Thyroid gland (tissue), 4 donors: ENCODE measurements around the gene ATAD3B. TPM values are rescaled to one million over a fixed set of nuclear protein-coding genes. Genes with fewer than 3 reads are reported as not detected.
"Not testable (repeated sequence)": the region's sequence is repeated elsewhere in the genome, so short reads cannot be mapped to it uniquely, and the experiment has no call there.

Experiments used
- DNase-seq, 2 donors: peaks; one replicate each; pipeline ENCODE4 v3.0.0-alpha.2; 2019
- H3K27ac ChIP-seq, 3 donors: fragments of 200-600 bp; sonication (generic); 1 replicate in 2 of 3; 2 replicates in 1 of 3; pipeline ENCODE4 v1.5.1; 2016 to 2019; ENCODE audit warnings: mild to moderate bottlenecking in 1 of 3, moderate library complexity in 1 of 3
- H3K27me3 ChIP-seq: fragments of 200-600 bp; sonication (generic); one replicate; pipeline ENCODE4 v1.5.1; 2019
- H3K36me3 ChIP-seq, 2 donors: fragments of 200-600 bp; sonication (generic); one replicate each; pipeline ENCODE4 v1.5.1; 2016 to 2019
- H3K4me1 ChIP-seq, 2 donors: fragments of 200-600 bp; sonication (generic); one replicate each; pipeline ENCODE4 v1.5.1; 2017 to 2019
- H3K4me3 ChIP-seq, 3 donors: fragments of 200-600 bp; sonication (generic); replicated peaks in 1 of 3; 1 replicate in 2 of 3; 2 replicates in 1 of 3; pipeline ENCODE4 v1.5.1; 2016; ENCODE audit warnings: mild to moderate bottlenecking in 1 of 3
- H3K9me3 ChIP-seq: fragments of 200-600 bp; sonication (generic); one replicate; pipeline ENCODE4 v1.5.1; 2017
- POLR2A ChIP-seq, 2 donors: fragments of 450-650 bp; IDR thresholded peaks; one replicate each; pipeline ENCODE4 v1.6.1; 2017; ENCODE audit warnings: antibody characterized with exemption in 2 of 2, mild to moderate bottlenecking in 2 of 2, moderate library complexity in 1 of 2
- WGBS, 2 donors: methylation state at CpG; one replicate each; pipeline ENCODE4 v1.1.5; 2017; 5-methylcytosine and 5-hydroxymethylcytosine counted together
- intact Hi-C: fragments of 100-400 bp; cut with DNase I; formaldehyde crosslinking; loops from one replicate; pipeline ENCODE4 v1.15.1; 2023
- total RNA-seq, 4 donors: library from RNA; depleted of rRNA; stranded (reverse); fragments of >200 nt; gene quantifications; one replicate each; pipeline ENCODE4 v1.2.3, GENCODE V29; 2016
- TF ChIP-seq, protein P1 (sequence below), 6 experiments: fragments of 200-600 bp in 3 of 6; fragments of 450-650 bp in 3 of 6; sonication (generic) in 3 of 6; IDR thresholded peaks; one replicate each; pipeline ENCODE4 v1.5.1; 2016 to 2019; ENCODE audit warnings: antibody characterized with exemption in 6 of 6, mild to moderate bottlenecking in 2 of 6, inconsistent platforms in 1 of 6, moderate library complexity in 1 of 6

Gene ATAD3B
- total RNA-seq, 4 donors from 2014 or later, result 13.8 to 29.1 (median 15.0) TPM

DNA sequence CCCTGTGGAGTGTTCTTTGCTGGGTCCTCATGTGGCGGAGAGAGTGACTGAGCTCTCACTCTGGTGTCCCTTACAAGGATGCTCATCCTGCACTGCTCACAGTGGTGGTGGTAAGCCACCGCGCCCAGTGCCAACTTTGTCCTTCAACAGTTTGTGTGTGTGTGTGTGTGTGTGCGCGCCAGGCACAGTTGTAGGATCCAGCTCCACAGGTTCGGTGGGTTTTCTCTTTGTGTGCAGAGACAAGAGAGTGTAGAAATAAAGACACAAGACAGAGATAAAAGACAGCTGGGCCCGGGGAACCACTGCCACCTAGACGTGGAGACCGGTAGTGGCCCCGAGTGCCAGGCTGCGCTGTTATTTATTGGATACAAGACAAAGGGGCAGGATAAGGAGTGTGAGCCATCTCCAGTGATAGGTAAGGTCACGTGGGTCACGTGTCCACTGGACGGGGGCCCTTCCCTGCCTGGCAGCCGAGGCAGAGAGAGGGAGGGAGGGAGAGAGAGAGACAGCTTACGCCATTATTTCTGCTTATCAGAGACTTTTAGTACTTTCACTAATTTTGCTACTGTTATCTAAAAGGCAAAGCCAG is 33.3 kb downstream of the ATAD3B start:
- H3K27me3 ChIP-seq, H3K4me3 ChIP-seq, intact Hi-C loops, H3K36me3 ChIP-seq, H3K9me3 ChIP-seq: not testable (repeated sequence)
- TF ChIP-seq, protein P1, sequence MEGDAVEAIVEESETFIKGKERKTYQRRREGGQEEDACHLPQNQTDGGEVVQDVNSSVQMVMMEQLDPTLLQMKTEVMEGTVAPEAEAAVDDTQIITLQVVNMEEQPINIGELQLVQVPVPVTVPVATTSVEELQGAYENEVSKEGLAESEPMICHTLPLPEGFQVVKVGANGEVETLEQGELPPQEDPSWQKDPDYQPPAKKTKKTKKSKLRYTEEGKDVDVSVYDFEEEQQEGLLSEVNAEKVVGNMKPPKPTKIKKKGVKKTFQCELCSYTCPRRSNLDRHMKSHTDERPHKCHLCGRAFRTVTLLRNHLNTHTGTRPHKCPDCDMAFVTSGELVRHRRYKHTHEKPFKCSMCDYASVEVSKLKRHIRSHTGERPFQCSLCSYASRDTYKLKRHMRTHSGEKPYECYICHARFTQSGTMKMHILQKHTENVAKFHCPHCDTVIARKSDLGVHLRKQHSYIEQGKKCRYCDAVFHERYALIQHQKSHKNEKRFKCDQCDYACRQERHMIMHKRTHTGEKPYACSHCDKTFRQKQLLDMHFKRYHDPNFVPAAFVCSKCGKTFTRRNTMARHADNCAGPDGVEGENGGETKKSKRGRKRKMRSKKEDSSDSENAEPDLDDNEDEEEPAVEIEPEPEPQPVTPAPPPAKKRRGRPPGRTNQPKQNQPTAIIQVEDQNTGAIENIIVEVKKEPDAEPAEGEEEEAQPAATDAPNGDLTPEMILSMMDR (IDR thresholded peaks at IDR 0.05), result peak; percentile 35 to 85 (median 66)
- peak in 1 of 2 donors; percentile 45 for TF ChIP-seq POLR2A (IDR thresholded peaks at IDR 0.05)
- peak overlapping the region; percentile 67 to 81 (median 77) for H3K27ac ChIP-seq
- peak; percentile 72 to 80 for DNase-seq
- peaks cover 0 to 13% of the 10 kb centered on the region in 2 donors for H3K4me1 ChIP-seq
- 38 to 48% methylated on average over 15 to 16 of the region's 16 CpGs for WGBS, 2 donors

DNA sequence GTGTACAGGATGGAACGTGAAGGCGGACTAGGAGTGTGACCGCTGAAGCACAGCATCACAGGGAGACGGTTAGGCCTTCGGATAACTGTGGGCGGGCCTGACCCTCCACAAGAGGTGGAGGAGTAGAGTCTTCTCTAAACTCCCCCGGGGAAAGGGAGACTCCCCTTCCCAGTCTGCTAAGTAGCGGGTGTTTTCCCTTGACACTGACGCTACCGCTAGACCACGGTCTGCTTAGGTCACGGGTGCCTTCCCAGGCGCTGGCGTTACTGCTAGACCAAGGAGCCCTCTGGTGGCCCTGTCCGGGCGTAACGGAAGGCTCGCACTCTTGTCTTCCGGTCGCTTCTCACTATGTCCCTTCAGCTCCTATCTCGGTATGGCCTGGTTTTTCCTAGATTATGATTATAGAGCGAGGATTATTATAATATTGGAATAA is 33.8 kb downstream of the ATAD3B start:
- H3K4me1 ChIP-seq, result peaks cover 0 to 13% of the 10 kb centered on the region in 2 donors
- TF ChIP-seq, protein P1 (IDR thresholded peaks at IDR 0.05), result peak in 4 of 6 experiments; percentile 34 to 60 (median 52)
- H3K36me3 ChIP-seq, H3K27me3 ChIP-seq, H3K4me3 ChIP-seq, H3K9me3 ChIP-seq, intact Hi-C loops: not testable (repeated sequence)
- WGBS, 2 donors, result 10% methylated on average over 11 to 16 of the region's 22 CpGs
- H3K27ac ChIP-seq, result peak overlapping the region; percentile 67 to 81 (median 77)
- peak; percentile 64 to 68 for DNase-seq

DNA sequence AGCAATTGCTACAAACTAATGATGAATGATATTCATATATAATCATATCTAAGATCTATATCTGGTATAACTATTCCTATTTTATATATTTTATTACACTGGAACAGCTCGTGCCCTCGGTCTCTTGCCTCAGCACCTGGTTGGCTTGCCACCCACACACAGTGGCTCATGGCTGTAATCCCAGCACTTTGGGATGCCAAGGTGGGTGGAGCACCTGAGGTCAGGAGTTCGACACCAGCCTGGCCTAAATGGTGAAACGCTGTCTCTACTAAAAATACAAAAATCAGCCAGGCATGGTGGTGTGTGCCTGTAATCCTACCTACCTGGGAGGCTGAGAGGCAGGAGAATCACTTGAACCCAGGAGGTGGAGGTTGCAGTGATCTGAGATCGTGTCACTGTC is 34.2 kb downstream of the ATAD3B start:
- WGBS, 2 donors, result 68 to 76% methylated on average over 5 of the region's 5 CpGs
- DNase-seq, result peak in 1 of 2 donors; percentile 12
- H3K9me3 ChIP-seq, H3K27me3 ChIP-seq, intact Hi-C loops, H3K36me3 ChIP-seq, H3K4me3 ChIP-seq: not testable (repeated sequence)
- peaks cover under 1 to 15% of the 10 kb centered on the region in 2 donors for H3K4me1 ChIP-seq
- peak overlapping the region; percentile 67 to 81 (median 77) for H3K27ac ChIP-seq

DNA sequence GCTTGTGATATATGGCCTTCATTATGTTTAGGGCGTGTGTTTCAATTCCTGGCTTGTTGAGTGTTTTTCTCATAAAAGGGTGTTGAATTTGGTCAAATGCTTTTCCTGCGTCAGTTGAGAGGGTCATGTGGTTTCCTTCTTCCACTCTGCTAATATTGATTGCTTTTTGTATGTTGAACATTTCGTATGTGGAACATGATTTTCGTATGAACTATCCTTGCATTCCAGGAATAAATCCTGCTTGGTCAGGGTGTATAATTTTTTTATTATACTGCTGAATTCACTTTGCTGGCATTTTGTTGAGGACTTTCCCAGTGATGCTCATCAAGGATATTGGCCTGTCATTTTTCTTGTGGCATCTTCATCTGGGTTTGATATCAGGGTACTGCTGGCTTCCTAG is 35.7 kb downstream of the ATAD3B start:
- no peaks in the 10 kb centered on the region for H3K36me3 ChIP-seq
- no peak overlapping the region for H3K4me3 ChIP-seq
- no peak for DNase-seq
- H3K27ac ChIP-seq, result no peak overlapping the region
- 94 to 97% methylated on average over 4 of the region's 4 CpGs for WGBS, 2 donors
- intact Hi-C loops, result no loop called here
- H3K27me3 ChIP-seq, result no peaks in the 10 kb centered on the region
- TF ChIP-seq POLR2A (IDR thresholded peaks at IDR 0.05), result no peak
- TF ChIP-seq, protein P1 (IDR thresholded peaks at IDR 0.05), result no peak
- peaks cover 4 to 19% of the 10 kb centered on the region in 2 donors for H3K4me1 ChIP-seq
- no peaks in the 10 kb centered on the region for H3K9me3 ChIP-seq

DNA sequence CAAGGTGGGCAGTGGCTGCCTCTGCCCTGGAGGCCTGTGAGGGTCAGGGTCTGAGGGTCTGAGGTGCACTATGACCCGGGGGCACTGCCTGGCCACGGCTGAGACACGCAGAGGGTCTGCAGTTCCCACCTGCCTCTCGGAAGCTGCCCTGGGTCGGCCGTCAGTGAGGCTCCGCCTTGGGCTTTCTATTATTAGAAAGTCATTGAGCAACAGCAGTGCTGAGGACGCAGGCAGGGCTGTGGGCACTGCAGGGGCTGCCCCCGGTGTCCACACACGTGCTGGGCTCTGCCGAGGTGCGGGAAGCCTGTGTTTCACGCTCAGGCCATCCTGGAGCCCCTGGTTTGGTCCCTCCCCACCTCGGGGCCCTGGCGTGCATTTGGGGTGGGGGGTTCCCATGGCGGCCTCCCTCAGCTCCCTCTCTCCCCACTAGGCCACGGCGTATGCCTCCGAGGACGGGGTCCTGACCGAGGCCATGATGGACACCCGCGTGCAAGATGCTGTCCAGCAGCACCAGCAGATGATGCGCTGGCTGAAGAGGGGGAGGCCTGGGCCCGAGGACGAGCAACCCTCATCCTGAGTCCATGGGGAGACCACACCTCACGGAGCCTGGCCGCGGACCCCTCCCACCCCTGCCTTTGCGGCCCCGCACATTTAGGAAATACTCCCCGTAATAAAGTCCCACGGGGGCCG is 37.4 kb downstream of the ATAD3B start:
- H3K27me3 ChIP-seq, H3K27ac ChIP-seq, H3K4me3 ChIP-seq, H3K9me3 ChIP-seq, intact Hi-C loops, DNase-seq, H3K36me3 ChIP-seq: not testable (repeated sequence)
- peaks cover 4 to 19% of the 10 kb centered on the region in 2 donors for H3K4me1 ChIP-seq
- WGBS, 2 donors, result 89% methylated on average over 20 of the region's 34 CpGs; no CpG with 5 or more reads in 1 of the 2 donors

DNA sequence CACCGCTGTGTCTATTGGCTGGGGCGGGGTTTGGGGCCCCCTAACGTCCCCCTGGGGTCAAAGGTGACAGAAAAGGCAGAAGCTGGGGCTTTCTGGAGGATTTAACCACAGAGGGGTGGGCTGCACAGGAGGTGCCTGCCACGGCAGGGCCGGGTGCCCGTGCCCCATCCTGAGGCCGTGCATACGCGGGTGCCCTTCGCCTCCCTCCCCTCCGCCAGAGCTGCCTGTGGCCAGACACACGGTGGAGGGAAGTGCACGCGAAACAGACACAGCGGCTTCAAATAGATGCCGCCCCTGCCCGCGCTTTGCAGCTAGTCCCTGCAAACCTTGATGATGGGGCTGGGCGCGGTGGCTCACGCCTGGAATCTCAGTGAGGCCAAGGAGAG is 37.9 kb downstream of the ATAD3B start:
- WGBS, 2 donors, result 93% methylated on average over 10 of the region's 21 CpGs; no CpG with 5 or more reads in 1 of the 2 donors
- intact Hi-C loops, result not testable (repeated sequence)

More for the DNA sequence above, 37.9 kb downstream of the ATAD3B start:
- H3K9me3 ChIP-seq, H3K4me3 ChIP-seq, H3K27me3 ChIP-seq, H3K27ac ChIP-seq, H3K36me3 ChIP-seq, DNase-seq: not testable (repeated sequence)
- peaks cover 4 to 19% of the 10 kb centered on the region in 2 donors for H3K4me1 ChIP-seq
